Astrocyte (in vitro differentiated cells and primary cell): Measurements from ENCODE around the gene SIAE.

Experiments used
- EZH2 ChIP-seq: IDR thresholded peaks from 2 replicates; pipeline ENCODE4 v1.6.1; 2012; ENCODE audit warnings: mild to moderate bottlenecking, low read length, inconsistent platforms; ENCODE audit not compliant: insufficient read depth
- TF ChIP-seq, protein P1 (sequence below): IDR thresholded peaks from 2 replicates; pipeline ENCODE4 v1.5.1; 2011; ENCODE audit warnings: low read depth, mild to moderate bottlenecking, inconsistent platforms, low read length, moderate library complexity; ENCODE audit not compliant: insufficient read depth

DNA sequence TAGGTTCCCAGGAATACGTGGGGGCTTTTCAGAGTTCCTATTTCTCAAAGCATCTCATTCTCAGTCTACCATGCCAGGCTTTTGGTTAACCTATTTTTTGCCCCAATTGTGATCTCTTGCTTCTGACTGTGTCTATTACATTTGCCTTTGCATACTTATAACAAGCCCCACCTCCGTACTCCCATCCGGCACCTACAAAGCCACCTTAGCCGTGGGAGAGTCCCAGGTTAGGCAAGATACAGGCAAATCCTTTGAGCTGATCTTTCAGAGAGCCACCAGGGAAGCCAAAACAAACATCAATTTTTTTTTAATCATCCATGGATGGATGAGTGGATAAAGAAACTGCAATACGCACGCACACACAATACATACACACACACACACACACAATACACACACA lies 80.9 kb downstream of the SIAE start:
- TF ChIP-seq, protein P1, sequence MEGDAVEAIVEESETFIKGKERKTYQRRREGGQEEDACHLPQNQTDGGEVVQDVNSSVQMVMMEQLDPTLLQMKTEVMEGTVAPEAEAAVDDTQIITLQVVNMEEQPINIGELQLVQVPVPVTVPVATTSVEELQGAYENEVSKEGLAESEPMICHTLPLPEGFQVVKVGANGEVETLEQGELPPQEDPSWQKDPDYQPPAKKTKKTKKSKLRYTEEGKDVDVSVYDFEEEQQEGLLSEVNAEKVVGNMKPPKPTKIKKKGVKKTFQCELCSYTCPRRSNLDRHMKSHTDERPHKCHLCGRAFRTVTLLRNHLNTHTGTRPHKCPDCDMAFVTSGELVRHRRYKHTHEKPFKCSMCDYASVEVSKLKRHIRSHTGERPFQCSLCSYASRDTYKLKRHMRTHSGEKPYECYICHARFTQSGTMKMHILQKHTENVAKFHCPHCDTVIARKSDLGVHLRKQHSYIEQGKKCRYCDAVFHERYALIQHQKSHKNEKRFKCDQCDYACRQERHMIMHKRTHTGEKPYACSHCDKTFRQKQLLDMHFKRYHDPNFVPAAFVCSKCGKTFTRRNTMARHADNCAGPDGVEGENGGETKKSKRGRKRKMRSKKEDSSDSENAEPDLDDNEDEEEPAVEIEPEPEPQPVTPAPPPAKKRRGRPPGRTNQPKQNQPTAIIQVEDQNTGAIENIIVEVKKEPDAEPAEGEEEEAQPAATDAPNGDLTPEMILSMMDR = no peak
- no peak for TF ChIP-seq EZH2
